ENCODE results near the gene TCL1B.

The TCL1B gene, protein sequence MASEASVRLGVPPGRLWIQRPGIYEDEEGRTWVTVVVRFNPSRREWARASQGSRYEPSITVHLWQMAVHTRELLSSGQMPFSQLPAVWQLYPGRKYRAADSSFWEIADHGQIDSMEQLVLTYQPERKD

DNA sequence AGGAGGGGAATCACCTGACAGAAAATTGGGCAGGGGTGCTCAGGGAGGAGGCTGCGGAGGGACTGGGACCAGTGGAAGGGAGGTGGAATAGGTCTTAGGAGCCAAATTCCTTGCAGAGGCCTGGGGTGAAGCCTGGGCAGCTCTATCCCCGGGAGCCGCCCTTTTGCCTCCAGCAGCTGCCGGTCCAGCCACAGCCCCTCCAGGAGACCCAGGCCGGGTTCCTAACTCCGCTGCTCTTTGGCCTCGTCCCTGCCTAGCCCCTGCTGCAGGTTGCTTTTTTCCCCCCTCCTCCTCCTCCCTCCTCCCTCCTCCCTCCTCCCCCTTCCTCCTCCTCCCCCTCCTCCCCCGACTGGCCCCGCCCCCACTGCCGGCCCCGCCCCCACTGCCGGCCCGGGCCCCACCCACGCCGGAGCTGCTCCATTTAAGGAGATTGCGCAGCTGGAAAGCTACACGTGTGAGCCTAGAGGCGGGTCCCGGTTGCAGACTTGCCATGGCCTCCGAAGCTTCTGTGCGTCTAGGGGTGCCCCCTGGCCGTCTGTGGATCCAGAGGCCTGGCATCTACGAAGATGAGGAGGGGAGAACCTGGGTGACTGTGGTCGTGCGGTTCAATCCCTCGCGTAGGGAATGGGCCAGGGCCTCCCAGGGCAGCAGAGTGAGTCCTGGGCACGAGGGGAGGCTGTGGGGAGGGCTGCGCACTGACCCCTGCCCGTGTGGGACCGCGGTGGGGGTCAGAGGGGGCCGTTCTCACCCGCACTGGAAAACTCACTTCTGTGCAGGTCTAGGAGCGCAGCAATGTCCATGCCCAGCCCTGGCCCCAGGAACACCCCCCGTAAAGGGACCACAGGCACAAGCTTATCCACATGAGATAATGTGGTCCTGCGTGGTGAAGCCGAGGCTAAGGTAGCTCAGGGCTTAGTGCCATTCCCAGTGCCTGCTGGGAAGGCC is at the start of gene TCL1B:
Gene TCL1B, plus strand, starts transcription at position 449 of the 945 bp plus-strand sequence. Its CDS starts 42 bp downstream, at position 491.
- DNase-seq: no peak

DNA sequence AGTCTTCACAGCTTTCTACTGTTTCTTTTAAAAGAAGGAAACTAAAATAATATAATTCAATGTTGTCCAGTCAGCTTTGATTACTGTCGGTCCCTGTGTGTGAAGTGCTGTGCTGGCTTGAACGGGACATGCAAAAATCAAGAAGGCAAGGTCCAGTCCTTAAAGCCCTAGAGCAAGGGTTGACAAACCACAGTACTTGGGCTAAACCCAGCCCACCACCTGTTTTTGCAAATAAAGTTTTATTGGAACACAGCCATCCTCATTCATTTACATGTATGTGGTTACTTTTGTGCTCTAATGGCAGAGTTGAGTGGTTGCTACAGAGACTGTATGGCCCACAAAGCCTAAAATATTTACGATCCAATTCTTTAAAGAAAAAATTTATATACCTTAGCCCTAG is 41.2 kb upstream of the TCL1B start:
- no peak for DNase-seq

- no peak for DNase-seq
Measured at GRCh38 chr14:95645389-95645996, 40.7 kb upstream of the TCL1B start.

- DNase-seq: no peak
Measured at GRCh38 chr14:95647926-95648325, 38.3 kb upstream of the TCL1B start.

DNA sequence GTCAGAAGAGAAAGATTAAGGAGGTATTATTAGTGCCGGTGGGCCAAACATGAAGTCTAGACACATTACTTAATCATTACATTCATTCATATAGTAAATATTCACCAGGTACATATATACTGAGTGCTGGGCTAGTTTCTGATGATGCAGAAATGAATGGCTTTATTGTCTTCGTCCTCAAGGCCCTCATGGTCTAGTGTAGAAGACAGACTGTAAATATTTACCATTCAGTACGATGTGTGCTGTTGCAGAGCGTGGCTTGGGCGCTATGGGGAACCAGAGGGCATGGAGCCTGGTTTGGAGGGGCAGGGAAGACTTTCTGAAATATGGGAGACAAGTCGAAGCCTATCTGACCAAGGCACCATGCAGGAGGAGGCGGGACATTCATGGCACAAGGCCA is 37.0 kb upstream of the TCL1B start:
- no peak for DNase-seq

DNA sequence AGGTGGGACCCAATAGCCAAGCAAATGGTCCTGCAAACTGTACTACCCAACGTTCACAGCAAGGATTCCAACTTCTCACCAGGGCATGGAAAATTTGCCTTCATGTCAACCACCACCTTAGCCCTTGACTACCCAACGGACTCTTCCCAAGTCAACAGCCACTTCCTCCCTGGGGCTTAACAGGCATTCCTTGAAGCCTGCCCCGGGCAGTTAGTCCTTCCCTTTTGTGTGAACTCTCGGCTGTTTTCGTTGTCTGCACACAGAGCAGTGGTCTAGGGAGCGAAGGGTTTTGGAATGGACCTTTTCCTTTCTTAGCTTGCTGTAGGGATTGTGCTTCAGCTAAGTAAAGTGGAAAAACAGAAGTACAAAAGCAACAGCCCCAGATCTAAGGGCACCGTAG is 35.2 kb upstream of the TCL1B start:
- no peak for DNase-seq

DNA sequence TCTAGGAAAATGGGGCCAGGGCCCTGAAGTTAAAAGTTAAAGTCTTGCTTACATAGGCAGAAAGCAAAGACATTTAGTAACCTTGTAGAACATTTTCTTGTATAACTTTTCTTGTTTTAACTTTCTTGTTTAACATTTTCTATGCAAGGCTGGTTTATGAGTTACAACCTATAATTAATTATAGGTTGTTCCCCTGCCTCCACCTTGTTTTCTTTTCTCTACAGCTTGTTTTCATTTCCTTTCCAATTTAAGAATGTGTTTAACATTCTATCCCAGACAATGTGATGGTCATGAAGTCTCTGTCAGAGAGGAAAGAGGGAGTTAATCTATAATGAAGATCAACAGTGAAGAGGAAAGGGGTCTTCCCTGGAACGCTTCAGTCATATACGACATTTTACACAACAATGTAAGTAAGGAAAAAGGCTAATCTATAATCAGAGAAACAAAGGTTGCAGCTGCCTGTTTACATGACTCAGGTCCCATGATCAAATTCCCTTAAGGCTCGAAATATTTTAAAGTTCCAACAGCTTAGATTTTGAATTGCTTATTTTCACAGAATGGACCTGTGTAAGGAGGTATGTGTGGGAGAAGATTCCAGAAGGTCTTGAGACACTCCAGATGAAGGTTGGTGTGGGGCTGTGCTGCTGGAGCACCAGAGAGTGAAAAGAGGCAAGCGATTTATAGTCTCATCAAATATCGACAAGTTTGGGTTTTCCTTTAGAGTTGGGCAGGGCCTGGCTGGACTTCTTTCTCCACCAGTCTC is 34.2 kb upstream of the TCL1B start:
- no peak for DNase-seq

- DNase-seq: no peak
Measured at GRCh38 chr14:95652690-95653089, 33.5 kb upstream of the TCL1B start.

DNA sequence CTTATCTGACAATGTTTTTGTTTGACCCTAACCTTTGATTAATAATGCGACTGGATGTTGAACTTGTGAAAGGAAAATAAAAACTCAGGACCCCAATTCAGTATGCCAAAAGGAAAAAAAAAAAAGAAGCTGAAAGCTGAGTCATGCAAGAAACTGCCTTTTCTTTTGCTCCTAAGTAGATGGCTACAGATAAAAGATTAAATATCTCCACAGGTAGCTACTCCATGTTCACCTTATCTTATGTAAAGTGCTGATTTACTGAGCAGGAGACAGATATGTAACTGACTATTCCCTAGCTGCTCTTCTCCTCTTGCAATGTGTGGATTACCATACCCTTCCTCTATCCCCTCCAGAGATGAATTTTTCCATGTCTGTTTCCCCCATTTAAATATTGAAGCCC is 30.8 kb upstream of the TCL1B start:
- DNase-seq: no peak

DNA sequence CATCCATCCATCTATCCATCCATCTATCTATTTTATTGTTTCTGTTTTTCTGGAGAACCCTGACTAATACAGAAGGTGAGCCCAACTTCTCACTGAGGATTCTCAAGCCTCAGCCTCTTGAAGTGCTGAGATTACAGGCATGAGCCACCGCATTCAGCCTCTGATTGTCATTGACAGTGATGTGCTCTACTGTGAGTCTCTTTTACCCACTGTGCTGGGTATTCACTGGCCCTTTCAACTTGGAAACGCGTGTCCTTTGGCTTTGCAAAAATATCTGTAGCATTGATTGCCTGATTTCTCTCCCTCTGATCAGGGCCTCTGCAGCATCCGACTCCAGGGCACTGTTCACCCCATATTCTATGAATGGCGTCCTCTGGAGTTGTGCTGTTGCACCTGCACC is 29.6 kb upstream of the TCL1B start:
- DNase-seq: no peak

- no peak for DNase-seq
Measured at GRCh38 chr14:95657454-95657853, 28.8 kb upstream of the TCL1B start.

DNA sequence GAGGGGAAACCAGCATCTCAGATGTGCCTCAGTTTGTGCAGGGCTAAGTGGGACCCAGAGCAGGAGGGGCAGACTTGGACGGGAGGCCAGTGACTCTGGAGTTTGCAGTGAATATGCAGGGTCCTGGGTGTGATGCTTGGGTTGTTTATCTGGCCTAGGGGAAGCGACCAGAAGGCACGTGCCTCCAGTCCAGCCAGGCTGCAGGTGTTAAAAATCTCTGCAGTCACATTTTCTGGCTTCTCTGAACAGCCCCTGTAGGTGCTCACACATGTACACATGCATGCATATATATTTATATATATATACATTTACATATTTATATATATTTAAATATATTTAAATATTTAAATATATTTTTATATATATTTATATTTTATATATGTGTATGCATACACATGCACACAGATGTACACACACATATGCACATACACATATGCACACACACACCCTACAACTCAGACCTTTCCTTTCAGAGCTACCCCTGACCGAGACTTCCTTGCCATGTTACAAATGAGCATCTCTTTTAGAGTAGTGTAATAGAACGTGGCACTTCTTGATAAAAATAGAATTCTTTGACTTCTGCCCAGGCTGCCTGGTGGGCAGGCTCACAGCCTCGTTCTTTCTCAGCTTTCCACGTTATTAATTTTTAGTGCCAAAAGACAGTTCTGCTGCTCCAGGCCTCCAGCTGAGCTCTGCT is 26.8 kb upstream of the TCL1B start:
- DNase-seq: no peak

GRCh38 chr14:95659990-95660385 is 26.2 kb upstream of the TCL1B start:
- no peak for DNase-seq

- DNase-seq: no peak
Measured at GRCh38 chr14:95660651-95661515, 25.3 kb upstream of the TCL1B start.

DNA sequence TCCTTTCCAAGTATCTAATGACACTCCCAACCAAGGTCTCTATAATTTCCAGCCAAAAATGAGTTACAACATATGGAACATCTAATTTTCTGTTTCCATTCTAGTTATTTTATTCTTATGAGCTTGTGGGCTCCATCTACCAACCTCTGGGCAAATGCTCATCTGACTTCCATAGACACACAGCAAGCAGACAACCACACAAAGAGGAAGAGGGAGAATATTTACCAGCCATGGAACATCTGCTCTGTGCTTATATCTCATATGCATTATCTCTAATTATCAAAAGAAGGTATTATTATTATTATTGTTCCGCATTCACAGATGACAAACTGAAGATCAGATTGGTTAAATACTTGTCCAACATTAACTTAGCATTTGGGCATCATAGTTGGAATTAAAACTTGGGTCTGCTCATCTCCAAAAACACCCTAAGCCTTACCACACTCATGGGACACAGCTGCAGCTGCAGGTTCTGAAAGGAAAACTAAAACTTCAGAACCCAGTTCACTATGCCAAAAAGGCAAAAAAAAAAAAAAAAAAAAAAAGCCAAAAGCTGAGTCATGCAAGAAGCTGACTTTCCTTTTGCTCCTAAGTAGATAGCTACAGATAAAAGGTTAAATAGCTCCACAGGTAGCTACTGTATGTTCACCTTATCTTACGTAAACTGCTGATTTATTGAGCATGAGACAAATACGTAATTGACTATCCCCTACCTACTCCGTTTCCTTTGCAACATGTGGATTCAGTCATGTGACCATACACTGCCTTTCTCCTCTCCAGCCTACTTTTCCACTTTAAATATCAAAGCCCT is 23.6 kb upstream of the TCL1B start:
- no peak for DNase-seq

- DNase-seq: no peak
Measured at GRCh38 chr14:95663226-95663797, 22.9 kb upstream of the TCL1B start.

DNA sequence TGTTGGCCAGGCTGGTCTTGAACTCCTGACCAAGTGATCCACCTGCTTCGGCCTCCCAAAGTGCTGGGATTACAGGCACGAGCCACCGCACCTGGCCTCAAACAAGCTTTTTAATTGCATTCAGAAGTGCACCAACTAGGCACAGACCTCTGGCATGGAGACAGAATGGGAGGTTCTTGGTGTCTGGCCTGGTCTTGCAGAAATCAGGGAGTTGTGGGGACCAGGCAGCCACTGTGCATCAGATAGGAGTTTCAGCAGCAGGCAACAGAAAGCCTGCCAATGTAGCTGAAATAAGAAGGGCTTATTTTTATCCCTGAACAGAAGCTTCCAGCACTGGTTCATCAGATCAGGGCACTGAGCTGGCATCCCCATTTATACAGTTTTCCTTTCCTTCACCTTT is 22.2 kb upstream of the TCL1B start:
- no peak for DNase-seq

DNA sequence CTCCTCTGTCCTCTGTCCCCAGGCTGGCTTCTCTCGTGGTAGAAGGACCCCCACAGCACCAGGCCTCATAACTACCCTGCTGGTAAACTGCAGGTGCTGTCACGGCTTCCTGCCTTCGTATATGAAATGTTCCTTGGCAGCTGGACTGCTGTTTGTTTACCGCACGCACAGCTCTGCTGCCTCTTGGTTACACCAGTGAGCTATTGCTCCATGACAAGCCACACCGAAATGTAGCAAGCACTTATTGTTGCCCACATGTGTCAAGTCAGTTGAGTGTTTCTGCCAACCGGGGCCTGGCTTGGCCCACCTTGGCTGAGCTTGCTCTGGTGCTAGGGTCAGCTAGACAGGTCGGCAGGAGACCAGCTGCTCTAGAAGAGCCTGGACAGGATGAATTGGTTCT is 21.7 kb upstream of the TCL1B start:
- DNase-seq: no peak

- peak; percentile 43 for DNase-seq
Measured at GRCh38 chr14:95665530-95665929, 20.7 kb upstream of the TCL1B start.

GRCh38 chr14:95666450-95666849 is 19.8 kb upstream of the TCL1B start:
- no peak for DNase-seq

Data from hematopoietic multipotent progenitor cell treated with erythropoietin and hydrocortisone succinate and interleukin-3 and kit ligand, for 4 days (in vitro differentiated cells).